ENCODE data around the gene HOXC6. TPM values are rescaled to one million over a fixed set of nuclear protein-coding genes. Genes with fewer than 3 reads are reported as not detected.

The HOXC6 gene
- total and polyA plus RNA-seq, 2 of the 8 experiments (the other 6 are each of a cell fraction or from before 2014, with no cell fraction given), result not detected

- TF ChIP-seq, protein P1, sequence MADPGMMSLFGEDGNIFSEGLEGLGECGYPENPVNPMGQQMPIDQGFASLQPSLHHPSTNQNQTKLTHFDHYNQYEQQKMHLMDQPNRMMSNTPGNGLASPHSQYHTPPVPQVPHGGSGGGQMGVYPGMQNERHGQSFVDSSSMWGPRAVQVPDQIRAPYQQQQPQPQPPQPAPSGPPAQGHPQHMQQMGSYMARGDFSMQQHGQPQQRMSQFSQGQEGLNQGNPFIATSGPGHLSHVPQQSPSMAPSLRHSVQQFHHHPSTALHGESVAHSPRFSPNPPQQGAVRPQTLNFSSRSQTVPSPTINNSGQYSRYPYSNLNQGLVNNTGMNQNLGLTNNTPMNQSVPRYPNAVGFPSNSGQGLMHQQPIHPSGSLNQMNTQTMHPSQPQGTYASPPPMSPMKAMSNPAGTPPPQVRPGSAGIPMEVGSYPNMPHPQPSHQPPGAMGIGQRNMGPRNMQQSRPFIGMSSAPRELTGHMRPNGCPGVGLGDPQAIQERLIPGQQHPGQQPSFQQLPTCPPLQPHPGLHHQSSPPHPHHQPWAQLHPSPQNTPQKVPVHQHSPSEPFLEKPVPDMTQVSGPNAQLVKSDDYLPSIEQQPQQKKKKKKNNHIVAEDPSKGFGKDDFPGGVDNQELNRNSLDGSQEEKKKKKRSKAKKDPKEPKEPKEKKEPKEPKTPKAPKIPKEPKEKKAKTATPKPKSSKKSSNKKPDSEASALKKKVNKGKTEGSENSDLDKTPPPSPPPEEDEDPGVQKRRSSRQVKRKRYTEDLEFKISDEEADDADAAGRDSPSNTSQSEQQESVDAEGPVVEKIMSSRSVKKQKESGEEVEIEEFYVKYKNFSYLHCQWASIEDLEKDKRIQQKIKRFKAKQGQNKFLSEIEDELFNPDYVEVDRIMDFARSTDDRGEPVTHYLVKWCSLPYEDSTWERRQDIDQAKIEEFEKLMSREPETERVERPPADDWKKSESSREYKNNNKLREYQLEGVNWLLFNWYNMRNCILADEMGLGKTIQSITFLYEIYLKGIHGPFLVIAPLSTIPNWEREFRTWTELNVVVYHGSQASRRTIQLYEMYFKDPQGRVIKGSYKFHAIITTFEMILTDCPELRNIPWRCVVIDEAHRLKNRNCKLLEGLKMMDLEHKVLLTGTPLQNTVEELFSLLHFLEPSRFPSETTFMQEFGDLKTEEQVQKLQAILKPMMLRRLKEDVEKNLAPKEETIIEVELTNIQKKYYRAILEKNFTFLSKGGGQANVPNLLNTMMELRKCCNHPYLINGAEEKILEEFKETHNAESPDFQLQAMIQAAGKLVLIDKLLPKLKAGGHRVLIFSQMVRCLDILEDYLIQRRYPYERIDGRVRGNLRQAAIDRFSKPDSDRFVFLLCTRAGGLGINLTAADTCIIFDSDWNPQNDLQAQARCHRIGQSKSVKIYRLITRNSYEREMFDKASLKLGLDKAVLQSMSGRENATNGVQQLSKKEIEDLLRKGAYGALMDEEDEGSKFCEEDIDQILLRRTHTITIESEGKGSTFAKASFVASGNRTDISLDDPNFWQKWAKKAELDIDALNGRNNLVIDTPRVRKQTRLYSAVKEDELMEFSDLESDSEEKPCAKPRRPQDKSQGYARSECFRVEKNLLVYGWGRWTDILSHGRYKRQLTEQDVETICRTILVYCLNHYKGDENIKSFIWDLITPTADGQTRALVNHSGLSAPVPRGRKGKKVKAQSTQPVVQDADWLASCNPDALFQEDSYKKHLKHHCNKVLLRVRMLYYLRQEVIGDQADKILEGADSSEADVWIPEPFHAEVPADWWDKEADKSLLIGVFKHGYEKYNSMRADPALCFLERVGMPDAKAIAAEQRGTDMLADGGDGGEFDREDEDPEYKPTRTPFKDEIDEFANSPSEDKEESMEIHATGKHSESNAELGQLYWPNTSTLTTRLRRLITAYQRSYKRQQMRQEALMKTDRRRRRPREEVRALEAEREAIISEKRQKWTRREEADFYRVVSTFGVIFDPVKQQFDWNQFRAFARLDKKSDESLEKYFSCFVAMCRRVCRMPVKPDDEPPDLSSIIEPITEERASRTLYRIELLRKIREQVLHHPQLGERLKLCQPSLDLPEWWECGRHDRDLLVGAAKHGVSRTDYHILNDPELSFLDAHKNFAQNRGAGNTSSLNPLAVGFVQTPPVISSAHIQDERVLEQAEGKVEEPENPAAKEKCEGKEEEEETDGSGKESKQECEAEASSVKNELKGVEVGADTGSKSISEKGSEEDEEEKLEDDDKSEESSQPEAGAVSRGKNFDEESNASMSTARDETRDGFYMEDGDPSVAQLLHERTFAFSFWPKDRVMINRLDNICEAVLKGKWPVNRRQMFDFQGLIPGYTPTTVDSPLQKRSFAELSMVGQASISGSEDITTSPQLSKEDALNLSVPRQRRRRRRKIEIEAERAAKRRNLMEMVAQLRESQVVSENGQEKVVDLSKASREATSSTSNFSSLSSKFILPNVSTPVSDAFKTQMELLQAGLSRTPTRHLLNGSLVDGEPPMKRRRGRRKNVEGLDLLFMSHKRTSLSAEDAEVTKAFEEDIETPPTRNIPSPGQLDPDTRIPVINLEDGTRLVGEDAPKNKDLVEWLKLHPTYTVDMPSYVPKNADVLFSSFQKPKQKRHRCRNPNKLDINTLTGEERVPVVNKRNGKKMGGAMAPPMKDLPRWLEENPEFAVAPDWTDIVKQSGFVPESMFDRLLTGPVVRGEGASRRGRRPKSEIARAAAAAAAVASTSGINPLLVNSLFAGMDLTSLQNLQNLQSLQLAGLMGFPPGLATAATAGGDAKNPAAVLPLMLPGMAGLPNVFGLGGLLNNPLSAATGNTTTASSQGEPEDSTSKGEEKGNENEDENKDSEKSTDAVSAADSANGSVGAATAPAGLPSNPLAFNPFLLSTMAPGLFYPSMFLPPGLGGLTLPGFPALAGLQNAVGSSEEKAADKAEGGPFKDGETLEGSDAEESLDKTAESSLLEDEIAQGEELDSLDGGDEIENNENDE (IDR thresholded peaks at IDR 0.05; ENCODE audit: insufficient replicate concordance, low read length), result no peak
- no peak for TF ChIP-seq SRF (IDR thresholded peaks at IDR 0.05; ENCODE audit: low read depth, low read length)
- TF ChIP-seq POLR2AphosphoS5 (IDR thresholded peaks at IDR 0.05; ENCODE audit: low read depth, low read length), result no peak
- TF ChIP-seq TAF1 (IDR thresholded peaks at IDR 0.05; ENCODE audit: low read depth, low read length), result no peak
- TF ChIP-seq MAX (IDR thresholded peaks at IDR 0.05), result 0 out of 2 replicates have a peak, but pooled peaks have one; percentile 14
- TF ChIP-seq TAF7 (optimal IDR thresholded peaks at IDR 0.05; ENCODE audit: borderline replicate concordance, low read depth, low read length), result no peak
Measured at GRCh38 chr12:54019091-54019811, 9.0 kb upstream of the HOXC6 start (continued).

Data from H1 (cell line).